Measurements from ENCODE around the gene RNF38.
"Not testable (repeated sequence)": the region's sequence is repeated elsewhere in the genome, so short reads cannot be mapped to it uniquely, and the experiment has no call there.

The RNF38 gene

DNA sequence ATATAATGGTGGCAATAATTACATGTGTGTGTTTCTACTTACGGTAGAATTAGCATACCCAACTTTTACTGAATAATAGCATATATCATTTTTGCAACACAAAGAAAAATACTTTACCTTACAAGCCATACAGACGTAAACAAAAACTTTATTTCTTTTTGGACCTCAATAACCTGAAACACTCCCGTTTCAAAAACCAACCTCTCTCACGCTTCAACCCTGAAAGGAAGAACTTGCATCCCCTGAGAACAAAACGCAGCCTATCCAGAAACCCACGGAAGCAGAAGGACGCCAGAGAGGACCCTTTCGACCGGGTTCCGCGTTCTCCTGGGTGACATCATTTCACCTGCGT lies at the start of gene RNF38:
RNF38 (minus strand) TSS at position 290 of the 352 bp plus-strand sequence; CDS start at position 129, 161 bp downstream.
- no peak for DNase-seq

DNA sequence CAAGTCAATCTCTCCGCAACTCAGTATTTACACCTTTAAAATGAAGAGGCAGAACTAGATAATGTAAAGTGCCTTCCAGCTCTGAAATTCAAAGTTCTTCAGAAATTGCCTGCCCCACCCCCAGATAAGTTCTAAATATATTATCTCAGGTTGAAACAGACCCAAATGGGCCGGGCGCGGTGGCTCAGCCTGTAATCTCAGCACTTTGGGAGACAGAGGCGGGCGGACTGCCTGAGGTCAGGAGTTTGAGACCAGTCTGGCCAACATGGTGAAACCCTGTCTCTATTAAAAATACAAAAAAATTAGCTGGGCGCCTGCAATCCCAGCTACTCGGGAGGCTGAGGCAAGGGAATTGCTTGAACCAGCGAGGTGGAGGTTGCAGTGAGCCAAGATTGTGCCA lies 48.5 kb upstream of the RNF38 start:
- not testable (repeated sequence) for DNase-seq

DNA sequence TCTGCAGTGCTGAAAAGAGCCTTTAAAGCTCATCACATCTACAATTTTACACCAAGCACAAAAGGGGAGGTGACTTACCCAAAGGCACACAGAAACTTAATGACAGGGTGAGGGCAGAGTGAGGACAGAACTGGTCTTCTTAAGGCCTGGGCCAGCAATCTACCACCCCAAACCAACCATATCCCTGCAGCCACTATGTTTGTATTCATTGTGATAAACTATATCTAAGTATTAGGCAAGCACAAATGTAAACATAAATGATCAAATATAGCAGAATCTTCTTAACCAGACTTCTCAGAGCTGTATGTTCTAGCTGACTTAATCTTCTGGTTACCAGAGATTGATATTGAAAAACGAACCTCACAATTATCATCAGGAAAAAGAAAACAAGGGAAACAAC lies 47.9 kb upstream of the RNF38 start:
- no peak for DNase-seq

DNA sequence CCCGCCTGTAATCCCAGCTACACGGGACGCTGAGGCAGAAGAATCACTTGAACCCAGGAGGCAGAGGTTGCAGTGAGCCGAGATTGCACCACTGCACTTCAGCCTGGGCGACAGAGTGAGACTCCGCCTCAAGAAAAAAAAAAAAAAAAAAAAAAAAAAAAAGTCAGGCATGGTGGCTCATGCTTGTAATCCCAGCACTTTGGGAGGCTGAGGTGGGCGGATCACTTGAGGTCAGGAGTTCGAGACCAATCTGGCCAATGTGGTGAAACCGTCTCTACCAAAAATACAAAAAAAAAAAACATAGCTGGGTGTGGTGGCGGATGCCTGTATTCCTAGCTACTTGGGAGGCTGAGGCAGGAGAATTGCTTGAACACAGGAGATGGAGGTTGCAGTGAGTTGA lies 46.6 kb upstream of the RNF38 start:
- not testable (repeated sequence) for DNase-seq

DNA sequence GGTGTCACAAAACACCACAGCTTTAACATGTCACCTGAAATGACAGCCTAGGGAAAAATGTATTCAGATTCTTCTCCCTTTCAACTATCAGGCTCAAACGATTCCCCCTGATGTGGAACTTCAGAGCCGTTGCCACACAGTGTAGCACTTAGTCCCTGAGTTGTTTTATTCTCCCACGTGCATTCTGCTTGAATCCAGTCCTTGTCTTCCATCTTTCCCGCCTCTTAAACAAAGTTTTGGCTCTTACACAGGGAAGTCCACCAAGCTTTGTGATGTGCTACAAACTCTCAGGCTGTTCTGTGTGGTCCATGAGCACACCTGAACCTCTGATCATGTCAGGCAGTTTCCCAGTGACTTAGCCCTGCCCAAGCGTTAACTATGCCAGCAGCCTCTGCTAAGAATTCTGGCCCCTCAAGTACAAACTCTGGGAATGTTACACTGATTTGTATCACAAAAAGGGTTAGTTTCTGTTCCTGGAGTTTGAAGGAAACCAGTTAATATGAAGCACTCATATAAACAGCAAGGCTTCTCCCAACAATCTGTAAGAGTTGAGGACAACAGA lies 45.8 kb upstream of the RNF38 start:
- DNase-seq: no peak

DNA sequence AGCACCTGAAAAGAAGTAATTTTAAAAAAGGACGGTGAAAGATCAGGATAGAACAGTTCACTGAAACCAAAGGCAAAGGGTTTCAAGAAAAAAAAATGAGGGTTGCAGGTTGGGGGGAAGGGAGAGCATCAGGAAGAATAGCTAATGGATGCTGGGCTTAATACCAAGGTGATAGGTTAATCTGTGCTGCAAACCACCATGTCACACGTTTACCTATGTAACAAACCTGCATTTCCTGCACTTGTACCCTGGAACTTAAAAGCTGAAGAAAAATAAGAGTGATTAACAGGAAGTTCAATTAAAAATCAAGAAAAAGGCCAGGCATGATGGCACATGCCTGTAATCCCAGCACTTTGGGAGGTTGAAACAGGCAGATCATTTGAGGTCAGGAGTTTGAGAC lies 44.1 kb upstream of the RNF38 start:
- DNase-seq: no peak

DNA sequence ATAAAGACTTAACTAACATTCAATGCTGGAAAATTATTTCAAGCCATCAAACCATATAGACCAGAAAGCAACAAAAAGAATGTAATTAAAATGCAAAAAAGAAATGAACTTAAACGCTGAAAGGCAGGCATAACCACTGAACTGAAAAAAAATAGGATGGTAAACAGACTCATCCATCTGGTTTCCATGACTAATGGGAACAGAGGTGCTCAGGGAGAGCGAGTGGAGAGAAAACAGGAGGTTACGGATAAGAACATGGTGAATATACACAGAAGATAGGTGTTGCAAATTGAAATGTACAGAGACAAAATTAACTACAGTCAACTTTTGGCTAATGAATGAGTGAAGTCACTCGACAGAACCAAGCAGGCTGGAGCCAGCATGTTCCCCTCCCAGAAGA lies 43.5 kb upstream of the RNF38 start:
- DNase-seq: no peak

DNA sequence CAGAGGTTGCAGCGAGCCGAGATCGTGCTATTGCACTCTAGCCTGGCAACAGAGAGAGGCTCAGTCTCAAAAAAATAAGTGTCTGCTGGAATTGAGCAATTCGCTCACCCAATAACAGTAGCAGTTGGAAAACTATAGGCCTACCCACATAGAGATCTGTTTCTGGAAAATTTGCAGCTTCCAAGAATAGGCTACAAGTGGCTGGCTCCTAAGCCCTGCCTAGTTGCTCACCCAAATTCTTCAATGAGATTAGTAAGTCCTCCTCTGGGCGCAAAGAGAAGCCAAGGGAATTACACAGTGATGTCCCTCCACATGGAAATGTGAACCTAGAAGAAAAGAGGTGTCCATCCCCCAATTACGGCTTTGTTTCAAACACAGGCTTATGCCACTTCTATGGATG lies 42.6 kb upstream of the RNF38 start:
- DNase-seq: no peak

DNA sequence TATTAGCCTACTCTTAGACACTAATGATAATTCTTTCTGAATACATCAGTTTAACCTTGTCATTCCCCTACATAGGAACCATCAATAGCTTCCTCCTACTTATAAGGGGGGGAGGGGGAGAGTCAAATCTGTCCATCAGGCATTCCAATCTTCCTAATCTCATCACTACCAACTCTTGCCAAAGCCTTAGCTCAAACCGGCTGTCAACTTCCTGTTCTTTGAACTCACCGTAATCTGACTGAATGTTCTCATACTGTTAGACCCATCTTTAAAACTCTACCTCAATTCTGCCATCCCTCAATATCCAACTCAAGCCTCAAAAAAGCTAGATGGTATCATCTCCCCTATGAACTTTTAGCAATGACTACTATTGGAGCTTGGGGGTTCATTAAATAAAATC lies 41.9 kb upstream of the RNF38 start:
- no peak for DNase-seq

DNA sequence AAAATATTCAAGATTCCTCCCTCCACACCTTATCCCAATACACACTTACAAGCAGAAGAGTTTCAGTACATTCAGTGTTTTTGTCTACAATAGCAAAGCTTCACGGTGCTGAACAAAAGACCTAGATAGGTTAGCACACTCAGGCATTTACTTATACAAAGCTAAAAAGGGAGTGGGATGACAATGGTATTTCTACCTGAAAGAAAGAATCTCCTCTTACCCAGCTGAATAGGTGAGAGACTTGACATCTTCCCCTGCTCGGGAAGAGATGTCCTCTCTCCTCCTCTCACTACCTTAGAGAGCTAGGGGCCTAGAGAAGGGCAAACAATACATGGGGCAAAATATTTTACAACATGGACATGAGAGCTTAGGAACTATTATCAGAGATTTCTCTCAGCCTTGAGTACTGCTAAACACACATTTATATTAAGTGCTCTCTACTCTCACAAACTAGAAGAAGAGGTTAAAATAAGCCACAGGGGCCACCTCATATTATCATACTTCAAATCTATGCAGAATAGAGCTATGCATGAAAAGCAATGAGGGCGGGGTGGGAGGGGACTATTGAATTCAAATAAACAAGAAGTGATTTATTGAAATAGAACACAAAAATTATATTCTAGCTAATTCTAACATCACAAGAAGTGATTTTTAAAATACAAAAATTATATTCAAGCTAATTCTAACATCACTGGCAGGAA lies 38.6 kb upstream of the RNF38 start:
- no peak for DNase-seq

DNA sequence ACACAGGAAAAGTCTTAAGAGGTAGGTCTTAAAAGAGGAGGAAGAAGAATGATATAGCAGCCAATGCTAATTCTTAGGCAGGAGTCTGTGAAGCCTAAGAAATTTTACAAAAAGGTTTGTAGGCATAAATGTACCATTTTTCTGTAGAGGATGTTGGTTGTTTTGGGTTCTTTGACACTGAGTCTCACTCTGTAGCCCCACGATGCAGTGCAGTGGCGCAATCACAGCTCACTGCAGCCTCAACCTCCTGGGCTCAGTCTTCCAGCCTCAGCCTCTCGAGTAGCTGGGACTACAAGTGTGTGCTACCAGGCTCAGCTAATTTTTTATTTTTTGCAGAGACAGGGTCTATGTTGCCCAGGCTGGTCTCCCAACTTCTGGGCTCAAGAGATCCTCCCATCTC lies 37.7 kb upstream of the RNF38 start:
- DNase-seq: no peak

DNA sequence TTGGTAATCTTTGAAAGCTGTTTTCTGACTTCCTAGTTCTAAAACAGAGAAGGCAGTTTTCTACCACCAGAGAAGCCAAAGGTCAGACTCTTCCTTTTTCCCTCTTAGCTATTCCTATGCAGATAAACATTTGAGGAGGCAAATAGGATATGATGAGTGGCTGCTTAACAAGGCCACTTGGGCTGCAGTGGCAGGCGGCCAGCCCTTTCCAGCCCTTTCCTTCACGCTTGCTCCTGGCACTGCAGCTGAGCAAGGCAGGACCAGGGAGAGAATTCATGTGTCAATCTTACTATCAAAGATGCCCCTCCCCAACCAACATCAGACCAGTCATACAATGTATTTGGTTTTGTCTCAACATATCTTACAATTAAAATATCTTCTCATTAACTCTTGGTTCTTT lies 36.8 kb upstream of the RNF38 start:
- DNase-seq: no peak

DNA sequence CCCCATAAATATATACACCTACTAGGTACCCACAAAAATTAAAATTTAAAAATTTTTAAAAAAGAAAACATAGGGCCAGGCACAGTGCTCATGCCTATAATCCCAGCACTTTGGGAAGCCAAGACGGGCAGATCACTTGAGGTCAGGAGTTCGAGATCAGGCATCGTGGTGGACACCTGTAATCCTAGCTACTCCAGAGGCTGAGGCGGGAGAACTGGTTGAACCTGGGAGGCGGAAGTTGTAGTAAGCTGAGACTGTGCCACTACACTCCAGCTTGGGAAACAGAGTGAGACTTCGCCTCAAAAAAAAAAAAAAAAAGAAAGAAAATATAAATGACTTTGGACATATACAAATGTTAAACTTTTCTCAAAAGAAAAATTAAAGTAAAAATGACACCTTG lies 33.3 kb upstream of the RNF38 start:
- DNase-seq: no peak

DNA sequence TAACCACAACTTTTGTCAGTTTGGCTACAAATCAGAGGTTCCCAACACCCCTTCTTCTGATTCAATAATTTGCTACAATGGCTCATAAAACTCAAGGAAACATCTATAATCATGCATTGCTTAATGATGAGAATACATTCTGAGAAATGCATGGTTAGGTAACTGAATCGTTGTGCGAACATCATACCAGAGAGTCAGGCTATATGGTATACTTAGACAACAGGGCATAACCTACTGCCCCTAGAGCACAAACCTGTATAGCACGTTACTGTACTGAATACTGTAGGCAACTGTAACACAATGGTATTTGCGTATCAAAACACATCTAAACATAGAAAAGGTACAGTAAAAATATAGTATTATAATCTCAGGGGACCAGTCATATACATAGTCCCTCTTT lies 31.0 kb upstream of the RNF38 start:
- DNase-seq: no peak

DNA sequence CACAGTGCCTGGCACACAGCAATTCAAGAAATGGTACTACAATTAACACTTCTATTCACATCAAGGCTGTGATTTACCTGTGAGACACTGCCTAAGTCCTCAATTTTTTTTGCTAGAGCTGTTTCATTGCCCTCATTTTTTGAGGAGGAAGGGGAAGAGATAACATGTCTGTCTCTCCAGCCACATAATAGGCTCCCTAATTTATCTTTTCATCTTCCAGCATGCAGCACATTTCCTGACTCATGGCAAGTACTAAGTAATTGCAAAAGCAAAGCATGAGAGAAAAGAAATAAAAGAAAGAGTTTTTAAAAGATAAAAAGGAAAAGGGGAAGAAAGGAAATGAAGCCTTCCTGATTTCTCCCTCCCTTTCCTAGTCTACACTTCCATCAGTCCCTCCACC lies 26.9 kb upstream of the RNF38 start:
- no peak for DNase-seq

DNA sequence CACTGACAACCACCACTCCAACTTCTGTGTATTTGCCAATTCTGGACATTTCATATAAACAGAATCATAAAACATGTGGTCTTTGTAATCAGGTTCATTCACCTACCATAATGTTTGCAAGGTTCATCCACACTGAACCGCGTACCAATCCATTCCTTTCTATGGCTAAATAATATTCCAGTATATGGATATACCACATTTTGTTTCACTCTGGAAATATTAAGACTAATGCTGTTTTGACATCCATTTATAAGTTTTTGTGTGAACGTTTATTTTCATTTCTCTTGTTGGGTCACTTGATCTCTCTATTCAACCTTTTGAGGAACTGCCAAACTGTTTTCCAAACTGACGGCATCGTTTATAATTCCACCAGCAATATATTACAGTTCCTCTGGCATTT lies 26.3 kb upstream of the RNF38 start:
- no peak for DNase-seq

DNA sequence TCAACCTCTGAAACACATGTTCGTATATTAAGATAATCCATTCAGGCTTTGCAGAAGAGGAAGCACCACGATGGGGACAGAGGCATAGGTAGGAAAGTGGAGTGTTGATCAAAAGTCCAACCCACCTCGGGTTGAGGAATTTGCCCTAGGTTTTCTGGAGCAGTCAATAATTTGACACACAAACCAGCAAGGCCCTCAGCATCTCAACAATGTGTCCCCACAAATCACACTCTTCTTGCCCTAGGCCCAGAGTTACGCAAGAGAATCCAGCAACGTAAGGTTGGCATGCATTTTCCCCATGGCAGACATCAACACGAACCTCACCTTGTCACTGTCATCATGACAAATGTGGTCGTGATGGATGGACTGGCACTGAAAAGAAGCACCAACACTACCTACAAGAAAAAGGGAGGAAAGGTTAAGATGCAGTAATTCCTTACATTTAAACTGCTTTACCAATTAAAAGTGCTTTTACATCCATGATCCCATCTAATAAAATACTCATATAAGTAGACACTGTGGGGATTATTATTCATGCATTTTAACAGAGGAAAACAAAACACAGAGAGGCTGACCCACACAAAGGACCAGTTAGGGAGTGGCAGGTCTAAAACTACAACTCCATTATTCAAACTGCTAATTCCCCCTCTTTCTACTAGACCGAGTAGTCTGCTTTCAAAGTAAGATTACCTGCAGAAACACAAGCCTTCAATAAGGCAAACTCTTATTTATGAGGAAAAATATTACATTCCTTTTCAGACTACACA lies 24.4 kb upstream of the RNF38 start:
- DNase-seq: no peak

DNA sequence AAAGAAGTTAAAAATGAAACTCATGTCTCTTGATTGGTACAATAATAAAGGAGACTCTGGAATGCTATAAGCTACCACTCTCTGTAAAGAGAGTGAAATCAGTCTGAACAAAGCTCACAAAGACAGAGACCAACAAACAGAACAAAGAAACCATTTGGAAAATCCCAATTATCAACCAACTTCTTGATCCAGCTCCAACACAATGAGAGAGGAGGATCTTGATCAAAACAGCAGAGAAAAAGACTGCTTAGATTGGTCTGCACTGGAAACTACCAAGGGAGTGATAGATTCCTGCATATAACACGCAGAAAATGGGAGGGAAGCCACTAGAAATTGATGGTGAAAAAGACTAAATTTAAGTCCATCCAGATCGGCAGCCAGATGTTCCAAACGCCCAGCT lies 23.1 kb upstream of the RNF38 start:
- DNase-seq: no peak

DNA sequence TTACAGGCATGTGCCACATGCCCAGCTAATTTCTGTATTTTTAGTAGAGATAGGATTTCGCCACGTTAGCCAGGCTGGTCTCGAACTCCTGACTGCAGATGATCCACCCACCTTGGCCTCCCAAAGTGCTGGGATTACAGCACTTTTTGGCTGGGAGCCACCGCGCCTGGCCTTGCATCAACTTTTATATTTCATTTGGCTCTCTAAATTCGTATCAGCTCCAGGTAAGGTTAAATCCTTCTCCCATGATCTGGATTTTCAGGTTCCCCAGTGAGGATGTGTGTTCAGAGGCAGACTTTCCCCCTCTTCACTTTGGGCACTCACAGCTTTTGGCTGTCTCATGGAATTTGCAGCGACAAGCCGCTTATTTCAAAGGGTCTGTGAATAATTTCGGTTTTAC lies 16.8 kb upstream of the RNF38 start:
- no peak for DNase-seq

DNA sequence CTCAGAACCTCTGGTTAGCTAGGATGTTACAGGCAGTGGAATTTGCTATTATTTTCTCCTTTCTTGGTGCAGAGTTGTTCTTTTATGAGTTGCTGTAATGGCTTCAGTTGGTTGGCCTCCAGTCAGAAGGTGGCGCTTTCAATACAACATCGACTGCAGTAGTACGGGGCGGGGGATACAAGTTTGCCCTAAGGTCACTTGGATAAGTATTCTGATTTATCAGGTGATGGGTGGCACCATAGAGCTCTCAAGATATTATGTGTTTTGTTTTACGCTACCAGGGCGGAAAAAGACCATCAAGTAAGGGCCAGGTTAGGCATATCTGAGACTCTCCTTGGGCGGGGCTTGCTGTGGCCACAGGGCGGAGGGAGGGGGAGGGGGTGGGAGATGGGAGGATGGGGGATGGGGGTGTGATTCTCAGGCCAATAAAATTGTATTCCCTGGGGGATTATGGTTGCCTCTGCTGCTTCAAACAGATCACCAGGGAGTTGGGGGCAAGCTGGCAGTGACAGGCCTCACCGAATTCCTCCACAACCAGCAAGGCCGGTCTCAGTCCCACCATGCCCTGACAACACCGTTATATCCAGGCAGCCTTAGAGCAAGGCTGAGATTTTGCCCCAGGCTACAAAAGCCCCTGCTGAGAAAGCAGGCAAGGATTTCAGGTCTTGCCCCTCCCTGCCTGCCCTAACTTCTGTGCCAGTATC lies 15.9 kb upstream of the RNF38 start:
- no peak for DNase-seq

DNA sequence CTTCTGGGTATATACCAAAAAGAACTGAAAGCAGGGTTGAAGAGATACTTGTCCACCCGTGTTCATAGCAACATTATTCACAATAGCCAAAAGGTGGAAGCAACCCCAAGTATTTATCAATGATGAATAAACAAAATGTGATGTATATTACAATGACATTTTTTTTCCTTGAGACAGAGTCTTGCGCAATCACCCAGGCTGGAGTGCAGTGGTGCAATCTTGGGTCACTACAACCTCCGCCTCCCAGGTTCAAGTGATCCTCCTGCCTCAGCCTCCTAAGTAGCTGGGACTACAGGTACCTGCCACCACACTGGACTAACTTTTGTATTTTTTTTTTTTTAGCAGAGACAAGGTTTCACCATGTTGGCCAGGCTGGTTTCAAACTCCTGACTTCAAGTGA lies 11.3 kb upstream of the RNF38 start:
- peak; percentile 40 for DNase-seq

DNA sequence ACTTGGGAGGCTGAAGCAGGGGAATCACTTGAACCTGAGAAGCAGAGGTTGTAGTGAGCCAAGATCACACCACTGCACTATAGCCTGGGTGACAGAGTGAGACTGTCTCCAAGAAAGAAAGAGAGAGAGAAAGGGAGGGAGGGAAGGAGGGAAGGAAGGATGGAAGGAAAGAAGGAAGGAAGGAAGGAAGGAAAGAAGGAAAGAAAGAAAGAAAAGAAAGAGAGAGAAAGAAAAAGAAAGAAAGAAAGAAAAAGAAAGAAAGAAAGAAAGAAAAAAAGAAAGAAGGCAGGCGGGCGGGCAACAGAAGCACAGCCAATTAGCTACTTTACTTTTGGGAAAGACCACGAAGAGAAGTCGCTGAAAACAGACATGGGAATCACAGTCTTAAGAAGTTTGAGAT lies 9.0 kb upstream of the RNF38 start:
- not testable (repeated sequence) for DNase-seq

DNA sequence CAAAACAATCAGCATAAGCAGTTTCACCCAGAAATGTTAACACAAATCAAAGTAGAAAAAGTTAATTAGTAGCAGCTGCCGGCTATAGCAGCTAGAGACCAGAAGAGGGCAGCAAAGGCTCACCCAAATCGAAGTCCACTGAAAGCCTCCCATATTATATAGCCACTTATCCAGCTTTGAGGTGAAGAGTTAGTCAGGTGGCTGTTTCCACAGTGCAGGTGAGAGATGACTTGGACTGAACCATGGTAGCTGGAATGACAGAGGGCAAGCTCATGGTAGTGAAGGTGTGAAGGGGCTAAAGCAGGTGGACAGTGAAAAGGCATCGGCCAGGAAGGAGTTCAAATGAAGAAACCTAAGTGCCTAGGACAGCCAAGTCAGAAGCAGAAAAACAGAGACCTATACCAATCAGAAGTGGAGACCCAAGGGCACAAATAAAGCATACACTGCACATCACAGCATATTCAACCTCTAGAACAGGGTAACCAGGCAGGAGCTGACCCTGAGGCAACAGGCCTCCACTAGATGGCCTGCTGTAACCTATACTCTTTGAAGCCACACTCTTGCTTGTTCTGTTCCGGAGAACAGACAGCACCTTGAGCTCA lies 7.2 kb upstream of the RNF38 start:
- peak; percentile 57 for DNase-seq

Measured in inflammatory macrophage treated with lipopolysaccharide for 4 hours (primary cell).